Skin of body (tissue), 2 donors: ENCODE measurements around the gene SDS. TPM values are rescaled to one million over a fixed set of nuclear protein-coding genes. Genes with fewer than 3 reads are reported as not detected.
"Not testable (repeated sequence)": the region's sequence is repeated elsewhere in the genome, so short reads cannot be mapped to it uniquely, and the experiment has no call there.

Experiments
- DNase-seq: peaks from one replicate; lab custom pipeline; 2025; lab: John Stamatoyannopoulos, UW
- total RNA-seq: library from RNA; depleted of rRNA; stranded (reverse); fragments of >200 nt; gene quantifications from one replicate; pipeline ENCODE4 v1.2.3, GENCODE V29; 2014

Gene SDS
- total RNA-seq, 1 donor from 2014 or later, result not detected

DNA sequence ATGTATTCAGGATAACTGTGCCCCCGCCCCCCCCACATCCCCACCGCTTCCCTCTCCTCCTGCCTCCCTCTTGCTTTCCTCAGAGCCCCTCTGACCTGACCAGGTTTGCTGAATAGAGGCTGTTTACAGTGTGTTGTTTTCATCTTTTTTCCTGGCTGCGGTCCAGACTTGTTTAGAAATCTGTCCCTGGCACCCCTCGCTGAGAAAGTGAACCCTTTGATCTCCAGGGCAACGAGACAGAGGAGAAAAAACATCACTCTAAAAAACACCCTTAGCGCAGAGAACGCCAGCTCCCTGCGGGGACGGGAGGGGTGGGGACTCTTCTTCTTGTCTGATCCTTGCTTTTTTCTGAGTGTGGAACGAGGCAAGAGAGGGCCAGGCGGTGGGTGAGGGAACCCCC, 22.5 kb downstream of the SDS start:
- DNase-seq, result no peak

GRCh38 chr12:113378291-113378690, 25.4 kb downstream of the SDS start:
- DNase-seq, result no peak

DNA sequence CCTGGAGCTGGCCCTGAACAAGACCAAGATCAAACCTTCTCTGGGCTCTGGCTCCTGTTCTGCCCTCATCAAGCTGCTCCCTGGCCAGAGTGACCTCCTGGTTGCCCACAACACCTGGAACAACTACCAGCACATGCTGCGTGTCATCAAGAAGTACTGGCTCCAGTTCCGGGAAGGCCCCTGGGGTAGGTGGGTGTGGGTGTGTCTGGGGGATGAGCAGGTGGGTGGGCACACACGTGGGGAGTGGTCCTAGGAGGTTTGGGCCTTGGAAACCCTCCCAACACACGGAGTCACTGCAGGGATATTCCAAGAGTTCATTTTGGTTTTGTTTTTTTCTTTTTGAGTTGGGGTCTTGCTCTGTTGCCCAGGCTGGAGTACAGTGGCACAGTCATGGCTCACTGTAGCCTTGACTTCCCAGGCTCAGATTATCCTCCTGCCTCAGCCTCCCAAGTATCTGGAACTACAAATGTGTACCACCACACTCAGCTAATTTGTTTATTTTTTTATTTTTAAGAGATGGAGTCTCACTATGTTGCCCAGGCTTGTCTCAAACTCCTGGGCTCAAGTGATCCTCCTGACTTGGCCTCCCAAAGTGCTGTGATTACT, 28.8 kb downstream of the SDS start:
- no peak for DNase-seq

DNA sequence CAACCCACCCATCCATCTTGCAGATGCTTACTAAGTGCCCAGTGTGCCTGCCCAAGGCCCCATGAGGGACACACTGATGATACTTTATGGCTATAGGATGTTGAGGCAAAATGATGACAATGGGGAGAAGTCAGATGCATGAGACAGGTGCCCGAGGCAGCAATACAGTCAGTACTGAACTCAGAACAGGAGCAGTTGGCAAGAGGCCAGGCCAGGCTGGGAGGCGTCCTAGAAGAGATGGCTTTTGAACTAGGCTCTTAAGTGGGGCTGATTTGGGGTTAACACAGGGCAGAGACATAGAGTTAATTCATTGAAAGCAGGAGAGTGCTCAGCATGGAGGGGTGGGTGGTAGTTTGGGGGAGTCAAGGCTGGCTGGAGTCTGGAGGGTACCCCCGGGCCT, 29.7 kb downstream of the SDS start:
- no peak for DNase-seq

GRCh38 chr12:113373440-113373839, 30.2 kb downstream of the SDS start:
- no peak for DNase-seq

DNA sequence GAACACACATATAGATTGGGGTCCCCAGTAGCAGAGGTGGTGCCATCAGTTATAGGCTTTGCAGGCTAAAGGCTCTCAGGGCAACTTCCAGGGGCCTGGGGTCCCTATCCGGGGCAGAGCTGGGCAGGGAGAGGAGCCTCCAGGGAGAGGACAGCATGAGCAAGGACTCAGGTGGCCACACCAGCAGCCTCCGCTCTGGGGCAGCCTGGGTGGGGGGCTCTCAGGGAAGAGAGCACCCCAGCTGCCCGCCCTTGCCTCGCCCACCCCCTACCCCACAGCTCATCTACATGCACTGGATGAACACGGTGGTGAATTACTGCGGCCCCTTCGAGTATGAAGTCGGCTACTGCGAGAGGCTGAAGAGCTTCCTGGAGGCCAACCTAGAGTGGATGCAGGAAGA, 31.3 kb downstream of the SDS start:
- DNase-seq, result no peak

DNA sequence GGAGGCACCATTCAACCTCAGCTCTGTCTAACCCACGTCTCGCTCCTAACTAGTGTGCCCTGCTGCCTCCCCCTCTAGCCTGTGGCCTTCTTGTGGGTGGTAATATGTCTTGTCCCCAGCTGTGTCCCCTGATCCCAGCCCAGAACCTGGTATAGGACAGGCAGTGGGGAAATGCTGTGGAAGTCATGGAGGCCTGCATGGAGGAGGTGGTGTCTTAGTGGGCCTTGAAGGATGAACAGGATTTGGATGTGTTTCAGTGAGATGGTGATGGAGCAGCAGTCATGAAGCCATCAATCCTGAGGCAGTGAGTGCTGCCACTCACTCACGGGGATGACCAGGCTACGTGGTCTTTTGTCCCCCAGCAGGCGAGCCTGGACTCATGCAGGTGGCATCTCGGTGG, 31.9 kb downstream of the SDS start:
- no peak for DNase-seq

DNA sequence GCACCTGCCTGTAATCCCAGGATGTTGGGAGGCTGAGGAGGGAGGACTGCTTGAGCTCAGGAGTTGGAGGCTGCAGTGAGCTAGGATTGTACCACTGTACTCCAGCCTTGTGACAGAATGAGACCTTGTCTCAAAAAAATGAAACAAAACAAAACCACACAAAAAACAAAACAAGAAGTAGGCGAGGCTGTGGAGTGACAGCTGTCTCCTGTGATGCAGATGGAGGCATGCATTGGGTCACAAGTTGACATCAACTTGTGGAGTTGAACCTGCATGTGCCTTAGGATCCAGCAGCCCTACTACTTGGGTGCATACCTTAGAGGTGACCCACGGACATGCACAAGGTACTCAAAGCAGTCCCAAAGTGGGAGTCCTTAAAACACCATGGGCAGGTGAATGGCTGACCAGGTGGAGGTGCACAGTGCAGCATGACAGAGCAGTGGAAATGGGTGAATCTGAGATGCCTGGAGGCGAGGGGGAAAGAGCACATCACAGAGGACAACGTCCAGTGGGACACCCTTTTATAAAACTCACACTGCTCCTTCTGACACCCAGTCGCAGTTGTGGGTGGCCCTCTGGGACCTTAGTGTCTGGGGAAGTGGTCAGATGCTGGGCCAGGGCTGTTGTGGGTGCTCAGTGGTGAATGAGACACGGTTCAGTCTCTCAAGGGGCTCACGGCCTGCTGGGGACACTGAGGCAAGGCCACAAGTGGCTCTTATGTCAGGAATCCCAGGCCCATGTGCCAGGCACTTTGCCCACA, 32.6 kb downstream of the SDS start:
- DNase-seq, result no peak

DNA sequence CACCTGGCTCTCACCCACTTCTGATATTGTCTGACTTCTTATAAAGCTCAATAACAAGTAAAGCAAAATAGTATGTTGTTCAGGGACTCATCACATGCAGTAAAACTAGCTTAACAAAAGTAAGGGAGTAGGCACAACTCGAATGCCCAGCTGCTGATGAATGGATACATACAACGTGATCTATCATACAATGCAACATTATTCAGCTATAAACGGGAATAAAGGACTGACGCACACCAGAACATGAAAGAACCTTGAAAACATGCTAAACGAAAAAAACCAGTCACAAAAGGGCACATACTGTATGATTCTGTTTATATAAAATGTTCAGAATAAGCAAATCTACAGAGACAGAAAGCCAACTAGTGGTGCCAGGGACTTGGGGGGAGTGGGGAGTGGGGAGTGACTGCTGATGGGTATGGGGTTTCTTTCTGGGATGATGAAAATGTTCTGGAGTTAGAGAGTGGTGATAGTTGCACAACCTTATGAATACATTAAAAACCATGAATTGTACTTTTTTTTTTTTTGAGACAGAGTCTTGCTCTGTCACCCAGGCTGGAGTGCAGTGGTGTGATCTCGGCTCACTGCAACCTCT, 34.2 kb downstream of the SDS start:
- no peak for DNase-seq

GRCh38 chr12:113368331-113368730, 35.4 kb downstream of the SDS start:
- DNase-seq, result no peak

- DNase-seq, result no peak
Observed at GRCh38 chr12:113366827-113367226, 36.9 kb downstream of the SDS start.

- no peak for DNase-seq
Observed at GRCh38 chr12:113365639-113366395, 37.9 kb downstream of the SDS start.

- DNase-seq, result no peak
Observed at GRCh38 chr12:113364698-113365097, 39.0 kb downstream of the SDS start.

DNA sequence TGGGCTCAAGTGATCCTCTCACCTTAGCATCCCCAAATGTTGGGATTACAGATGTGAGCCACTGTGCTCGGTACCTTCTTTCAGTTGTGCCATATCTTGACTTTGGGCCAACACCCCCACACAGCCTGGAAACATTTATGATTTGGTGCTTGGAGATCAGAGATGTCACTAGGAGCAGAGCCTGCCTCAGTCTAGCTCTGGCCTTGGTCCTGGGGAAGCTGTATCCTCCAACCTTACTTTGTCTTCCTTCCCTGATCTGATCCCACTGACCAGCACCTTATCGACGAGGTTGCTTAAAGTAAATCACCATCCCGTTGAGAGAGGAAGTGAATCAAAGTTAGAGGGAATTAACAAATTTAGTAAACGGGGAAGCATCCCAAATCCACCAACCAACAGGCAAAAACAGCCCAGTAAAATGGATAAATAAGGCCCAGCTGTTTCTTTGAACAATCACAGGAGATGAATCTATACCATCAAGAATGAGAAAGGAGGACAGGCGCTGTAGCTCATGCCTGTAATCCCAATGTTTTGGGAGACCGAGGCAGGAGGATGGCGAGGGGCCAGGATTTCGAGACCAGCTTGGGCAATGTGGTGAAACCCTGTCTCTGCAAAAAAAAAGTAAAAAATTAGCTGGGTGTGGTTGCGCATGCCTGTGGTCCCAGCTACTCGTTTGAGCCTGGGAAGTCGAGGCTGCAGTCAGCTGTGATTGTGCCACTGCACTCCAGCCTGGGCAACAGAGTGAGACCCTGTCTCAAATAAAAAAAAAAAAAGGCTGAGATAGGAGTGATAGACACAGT, 41.9 kb downstream of the SDS start:
- DNase-seq, result no peak

DNA sequence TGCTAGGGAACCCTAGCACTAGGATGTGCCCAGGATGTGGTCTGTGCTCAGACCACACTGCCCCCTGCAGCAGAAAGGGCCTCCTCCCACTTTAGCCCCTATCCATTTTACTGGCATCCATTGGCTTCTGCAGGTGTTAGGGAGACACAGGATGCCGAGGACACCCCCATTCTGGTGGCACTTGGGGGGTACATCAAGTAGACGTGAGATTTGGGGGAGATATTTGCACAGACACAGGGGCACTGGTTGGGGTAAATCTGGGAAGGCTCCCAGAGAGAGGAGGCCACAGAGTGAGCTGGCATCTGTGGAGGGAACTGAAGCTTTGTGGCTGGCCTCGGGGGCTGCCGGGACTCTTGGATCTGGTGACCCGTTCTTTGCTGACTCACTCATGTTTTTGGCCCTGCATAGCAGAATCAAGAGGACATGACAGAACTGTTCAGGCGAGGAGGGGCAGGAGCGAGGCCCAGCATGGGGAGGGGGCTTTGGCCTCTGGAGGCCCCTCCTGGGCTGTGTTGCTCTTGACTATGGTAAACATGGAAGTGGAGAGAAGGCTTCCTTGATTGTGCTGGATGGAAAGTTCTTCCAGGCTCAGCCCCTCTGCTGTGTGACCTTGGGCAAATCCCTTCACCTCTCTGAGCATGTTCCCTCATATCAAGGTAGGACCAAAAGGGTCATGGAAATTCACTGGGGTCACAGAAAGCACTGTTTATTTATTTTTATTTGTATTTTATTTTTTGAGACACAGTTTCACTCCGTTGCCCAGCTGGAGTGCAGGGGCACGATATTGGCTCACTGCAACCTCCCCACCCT, 43.5 kb downstream of the SDS start:
- no peak for DNase-seq

GRCh38 chr12:113359133-113359938, 44.4 kb downstream of the SDS start:
- peak; percentile 63 for DNase-seq

- peak; percentile 92 for DNase-seq
Observed at GRCh38 chr12:113358381-113359132, 45.1 kb downstream of the SDS start, which contains the start of gene PLBD2. Gene PLBD2 (plus strand): TSS chr12:113358587. CDS start chr12:113358601, 14 bp downstream.

DNA sequence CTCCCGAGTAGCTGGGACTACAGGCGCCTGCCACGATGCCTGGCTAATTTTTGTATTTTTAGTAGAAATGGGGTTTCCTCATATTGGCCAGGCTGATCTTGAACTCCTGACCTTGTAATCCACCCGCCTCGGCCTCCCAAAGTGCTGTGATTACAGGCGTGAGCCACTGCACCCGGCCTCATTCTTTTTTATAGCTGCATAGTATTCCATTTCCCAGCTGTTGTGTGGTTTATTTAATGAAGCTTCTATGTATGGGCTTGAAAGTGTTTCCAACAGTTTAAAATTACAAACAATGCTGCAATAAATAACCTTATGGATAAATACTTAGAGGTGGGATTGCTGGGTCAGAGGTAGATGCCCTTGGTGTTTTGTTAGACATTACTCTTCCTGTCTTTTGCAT, 49.5 kb downstream of the SDS start:
- not testable (repeated sequence) for DNase-seq

DNA sequence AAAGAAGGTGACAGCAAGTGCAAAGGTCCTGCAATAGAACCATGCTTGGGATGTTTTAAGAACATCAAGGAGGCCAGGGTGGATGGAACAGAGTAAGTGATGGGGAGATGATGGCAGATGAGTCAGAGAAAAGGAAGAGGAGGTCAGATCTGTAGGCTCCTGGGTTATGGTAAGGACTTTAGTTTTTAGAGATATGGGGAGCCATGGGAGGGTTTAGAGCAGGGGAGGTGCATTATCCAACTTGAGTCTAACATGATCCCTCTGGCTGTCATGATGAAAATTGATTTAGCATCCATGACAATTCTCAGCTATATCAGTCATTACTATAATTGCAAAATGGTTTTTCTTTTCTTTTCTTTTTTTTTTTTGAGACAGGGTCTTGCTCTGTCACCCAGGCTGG, 52.6 kb downstream of the SDS start:
- no peak for DNase-seq
